NOMO-1 (cell line): Measurements from ENCODE around the gene CSPG5.

Source experiments
- DNase-seq, 2 experiments: peaks; one replicate each; lab custom pipeline; 2025; ENCODE audit not compliant: unreplicated experiment in 2 of 2; lab: John Stamatoyannopoulos, UW

The CSPG5 gene

DNA sequence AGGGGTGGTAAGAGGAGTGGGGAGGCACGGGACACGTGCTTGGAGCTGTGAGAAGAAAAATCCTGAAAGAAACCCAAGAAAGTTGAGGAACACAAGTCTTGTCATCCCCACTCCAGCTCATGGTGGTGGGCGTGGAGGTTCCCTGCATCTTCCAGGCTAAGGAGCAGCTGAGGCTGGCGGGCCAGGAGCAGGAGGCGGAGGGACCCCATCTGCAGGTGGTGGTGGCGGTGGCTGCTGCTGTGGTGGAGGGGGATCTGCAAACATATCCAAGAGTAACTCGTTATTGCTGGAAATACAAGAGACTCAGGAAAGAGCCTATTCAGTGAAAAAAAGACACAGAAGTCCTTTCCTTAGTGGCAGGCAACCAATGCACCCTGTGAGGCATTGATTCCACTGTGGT lies 9.4 kb upstream of the CSPG5 start:
- DNase-seq: no peak

DNA sequence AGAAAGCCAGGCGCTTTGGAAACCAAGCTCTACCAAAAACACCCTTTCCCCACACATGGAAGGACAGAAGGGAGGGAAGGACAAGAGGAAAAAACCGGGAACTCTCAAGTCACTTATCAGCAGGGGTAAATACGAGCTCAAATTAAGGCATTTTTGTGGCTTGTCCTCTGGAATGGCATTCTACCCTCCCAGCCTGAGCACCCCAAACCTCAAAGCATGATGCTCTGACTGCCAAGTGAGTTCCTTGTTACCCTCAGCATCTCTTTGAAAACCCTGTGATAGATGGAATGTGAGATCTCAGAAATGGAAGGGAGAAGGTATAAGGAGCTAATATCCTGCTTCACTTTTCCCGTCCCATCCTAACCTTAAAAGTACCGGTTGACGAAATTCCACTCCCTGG lies 8.1 kb upstream of the CSPG5 start:
- DNase-seq: no peak

DNA sequence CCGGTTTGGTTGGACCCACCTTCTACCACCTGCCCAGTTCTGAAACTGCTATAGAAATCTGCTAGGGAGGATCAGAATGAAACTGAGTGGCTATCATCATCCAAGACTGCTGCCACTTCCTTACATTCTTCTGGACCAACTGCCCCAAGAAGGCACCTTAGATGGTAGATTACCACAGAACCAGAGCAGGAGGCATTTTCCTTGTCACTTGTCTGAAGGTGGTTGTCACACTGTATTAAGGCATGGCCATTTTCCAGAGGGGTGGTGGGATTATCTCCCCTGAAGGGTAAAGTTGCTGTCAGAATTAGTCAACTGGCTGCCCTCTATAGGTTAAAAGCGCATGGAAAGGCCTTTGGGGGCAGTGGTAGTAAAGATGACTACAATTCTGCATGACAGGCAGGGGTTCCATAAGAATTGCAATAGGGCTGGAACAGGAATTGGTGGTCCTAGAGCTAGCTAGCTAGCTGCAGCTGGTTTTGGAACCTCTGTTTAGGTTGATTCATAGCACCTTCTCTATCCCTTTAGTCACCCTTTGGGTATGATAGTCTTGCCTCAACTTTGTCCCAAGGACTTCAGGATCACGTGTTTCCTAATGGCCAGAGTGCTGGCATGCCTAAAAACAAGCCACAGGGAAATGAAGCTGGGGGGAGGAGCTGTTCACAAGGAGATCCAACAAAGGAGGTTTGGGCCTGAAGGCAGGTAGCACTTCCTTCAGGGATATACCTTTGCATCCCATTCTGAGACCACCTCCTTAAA lies 4.8 kb upstream of the CSPG5 start:
- no peak for DNase-seq

DNA sequence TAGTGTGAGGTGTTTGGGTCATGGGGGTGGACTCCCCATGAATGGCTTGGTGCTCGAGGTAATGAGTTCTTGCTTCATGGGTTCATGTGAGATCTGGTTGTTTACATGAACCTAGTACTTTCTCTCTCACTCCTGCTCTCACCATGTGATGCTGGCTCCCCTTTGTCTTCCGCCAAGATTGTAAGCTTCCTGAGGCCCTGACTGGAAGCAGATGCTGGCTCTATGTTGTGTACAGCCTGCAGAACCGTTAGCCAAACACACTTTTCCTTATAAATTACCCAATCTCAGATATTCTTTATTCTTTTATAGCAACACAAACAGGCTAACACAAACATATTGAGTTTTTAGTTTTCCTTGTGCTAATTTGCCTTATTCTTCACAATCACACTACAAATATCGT lies 3.2 kb upstream of the CSPG5 start:
- DNase-seq: no peak

DNA sequence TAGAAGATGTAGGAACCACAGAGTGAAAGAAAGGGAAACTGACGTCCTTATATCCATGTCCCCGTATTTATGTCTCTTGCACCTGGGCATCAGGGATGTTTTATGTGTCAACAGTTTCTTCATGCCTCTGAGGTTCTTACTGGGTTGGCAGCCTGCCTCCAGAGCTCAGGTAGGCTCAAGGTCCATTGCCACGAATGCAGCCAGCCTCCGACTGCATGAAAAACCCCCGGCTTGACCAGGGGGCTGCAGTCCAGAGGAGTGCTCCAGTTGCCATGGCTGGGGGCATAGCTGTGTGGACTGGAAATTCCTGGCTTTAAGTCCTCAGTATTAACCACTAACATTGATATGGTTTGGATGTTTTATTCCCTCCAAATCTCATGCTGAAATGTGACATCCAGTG lies 2.8 kb upstream of the CSPG5 start:
- DNase-seq: no peak

DNA sequence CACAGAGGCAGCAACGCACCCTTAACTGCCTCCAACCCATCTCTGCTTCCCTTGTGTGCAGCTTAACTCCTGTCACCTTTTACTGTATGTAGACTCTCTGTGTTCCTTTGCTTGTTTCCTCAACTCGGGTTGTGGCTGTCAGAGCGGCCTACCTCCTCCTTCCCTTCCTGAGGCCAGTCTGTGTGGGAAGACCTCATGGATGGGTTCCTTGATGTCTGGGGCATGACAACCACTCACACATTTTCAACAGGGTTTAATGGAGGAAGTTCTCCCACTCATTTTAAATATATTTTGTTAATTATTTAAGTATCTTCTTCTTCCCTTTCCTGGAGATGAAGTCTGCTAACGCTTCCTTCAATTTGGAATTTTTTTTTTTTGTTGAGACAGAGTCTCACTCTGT lies 1.8 kb upstream of the CSPG5 start:
- no peak for DNase-seq

DNA sequence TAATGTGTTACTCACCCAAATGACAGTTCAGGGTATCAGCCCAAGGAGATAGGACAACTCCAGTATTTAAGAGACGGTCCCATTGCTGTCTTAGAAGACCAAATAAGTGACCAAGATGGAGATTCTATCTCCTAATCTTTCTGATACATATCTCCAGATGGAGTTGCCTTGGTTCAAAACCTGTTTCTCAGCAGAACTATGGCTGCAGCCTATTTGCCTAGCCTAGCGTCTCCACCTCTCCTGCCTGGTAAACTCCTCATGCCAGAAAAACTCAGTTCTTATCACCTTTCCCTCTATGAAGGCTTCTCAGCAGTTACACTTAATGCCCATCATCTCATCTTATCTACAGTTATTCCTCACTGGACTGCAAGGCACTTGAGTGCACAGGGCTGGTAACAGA lies 1.2 kb upstream of the CSPG5 start:
- no peak for DNase-seq

DNA sequence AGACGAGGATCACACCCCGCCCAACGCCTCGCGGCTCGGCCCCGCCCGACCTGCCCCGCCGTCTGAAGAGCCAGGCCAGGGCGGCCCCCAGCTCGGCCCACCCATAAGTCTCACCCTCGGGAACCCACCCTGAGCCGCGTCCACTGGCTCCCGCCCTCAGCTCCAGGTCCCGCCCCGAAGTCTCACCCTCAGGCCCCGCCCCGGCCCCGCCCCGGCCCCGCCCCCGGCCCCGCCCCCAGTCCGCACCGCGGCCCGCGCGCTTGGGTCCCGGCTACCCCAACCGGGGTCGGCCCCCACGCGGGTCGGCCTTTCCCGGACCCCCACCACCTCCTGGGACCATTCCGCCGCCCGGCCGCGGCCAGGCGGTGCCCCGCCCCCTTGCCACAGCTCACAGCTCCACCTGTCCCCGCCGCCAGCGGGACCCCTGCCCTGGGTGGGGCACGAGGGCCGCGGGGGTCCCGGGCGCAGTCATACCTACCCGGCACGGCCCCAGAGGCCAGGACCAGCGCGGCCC lies 489 bp downstream of the CSPG5 start:
- DNase-seq: no peak

DNA sequence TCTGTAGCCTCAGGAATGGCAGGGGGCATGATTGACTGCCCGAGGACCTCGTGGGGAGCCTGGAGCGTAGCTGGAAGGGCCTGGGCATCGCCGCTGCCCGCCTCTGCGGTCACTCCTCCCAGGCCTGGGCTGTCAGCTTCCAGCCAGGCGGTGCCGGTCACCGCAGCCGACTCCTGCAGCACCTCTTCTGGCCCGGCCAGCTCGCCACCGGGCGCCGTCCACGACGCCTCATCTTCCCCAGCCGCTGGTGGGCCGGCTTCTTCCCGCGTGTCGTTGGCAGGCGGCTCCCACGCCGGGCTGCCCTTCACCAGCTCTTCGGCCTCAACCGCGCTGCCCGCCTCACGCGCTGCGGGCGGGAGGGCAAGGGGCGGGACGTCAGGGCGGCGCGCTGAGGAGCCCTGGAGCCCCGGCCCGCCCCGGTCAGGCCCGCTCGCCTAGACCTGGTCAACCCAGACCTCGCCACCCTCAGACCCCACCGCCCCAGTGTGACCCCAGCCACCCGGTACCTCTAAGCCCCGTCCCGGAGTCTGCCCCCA lies 1.0 kb downstream of the CSPG5 start:
- no peak for DNase-seq

DNA sequence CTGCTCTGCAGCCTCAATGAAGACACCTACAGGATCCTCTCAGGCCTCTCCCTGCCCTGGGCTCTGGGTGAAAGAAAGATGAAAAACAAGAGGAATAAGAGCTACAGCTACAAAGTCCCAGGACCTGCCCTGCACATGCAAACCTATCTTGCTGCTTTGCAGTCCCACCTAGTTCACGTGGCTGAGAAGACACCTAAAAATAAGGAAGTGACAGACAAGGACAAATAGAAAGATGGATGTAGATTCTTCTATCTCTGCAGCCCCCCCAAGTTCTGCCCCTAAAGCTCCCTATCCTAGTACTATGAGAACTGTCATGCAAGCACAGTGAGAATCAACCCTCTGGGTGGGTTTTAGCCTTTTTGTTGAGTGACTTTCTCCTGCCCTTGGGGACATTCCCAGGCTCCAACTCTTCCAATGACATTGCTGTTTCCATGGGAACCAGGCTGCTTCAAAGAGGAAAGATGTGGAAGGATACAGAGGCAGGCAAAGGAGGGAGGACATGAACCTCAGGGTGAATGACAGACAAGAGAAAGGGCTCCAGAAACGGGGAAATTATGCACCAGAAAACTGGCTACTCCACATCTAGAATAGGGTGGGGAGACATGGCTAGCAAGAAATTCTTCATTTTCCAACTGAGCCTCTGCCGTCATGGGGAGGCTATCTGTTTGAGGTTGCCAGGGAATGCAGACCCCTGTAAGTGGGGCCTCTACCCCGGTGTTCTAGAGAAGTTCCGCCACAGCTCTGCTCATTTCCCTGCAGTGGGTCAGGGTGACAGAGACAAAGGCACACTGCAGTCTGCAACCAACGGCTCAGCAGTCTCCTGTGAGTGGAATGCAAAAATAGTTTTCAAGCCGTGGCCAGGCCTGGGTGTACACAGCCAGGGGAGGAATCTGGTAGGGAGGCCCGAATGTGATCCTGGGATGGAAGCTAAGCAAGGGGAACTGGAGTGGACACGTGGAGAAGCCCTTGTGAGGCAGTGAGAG lies 5.2 kb downstream of the CSPG5 start:
- DNase-seq: no peak

DNA sequence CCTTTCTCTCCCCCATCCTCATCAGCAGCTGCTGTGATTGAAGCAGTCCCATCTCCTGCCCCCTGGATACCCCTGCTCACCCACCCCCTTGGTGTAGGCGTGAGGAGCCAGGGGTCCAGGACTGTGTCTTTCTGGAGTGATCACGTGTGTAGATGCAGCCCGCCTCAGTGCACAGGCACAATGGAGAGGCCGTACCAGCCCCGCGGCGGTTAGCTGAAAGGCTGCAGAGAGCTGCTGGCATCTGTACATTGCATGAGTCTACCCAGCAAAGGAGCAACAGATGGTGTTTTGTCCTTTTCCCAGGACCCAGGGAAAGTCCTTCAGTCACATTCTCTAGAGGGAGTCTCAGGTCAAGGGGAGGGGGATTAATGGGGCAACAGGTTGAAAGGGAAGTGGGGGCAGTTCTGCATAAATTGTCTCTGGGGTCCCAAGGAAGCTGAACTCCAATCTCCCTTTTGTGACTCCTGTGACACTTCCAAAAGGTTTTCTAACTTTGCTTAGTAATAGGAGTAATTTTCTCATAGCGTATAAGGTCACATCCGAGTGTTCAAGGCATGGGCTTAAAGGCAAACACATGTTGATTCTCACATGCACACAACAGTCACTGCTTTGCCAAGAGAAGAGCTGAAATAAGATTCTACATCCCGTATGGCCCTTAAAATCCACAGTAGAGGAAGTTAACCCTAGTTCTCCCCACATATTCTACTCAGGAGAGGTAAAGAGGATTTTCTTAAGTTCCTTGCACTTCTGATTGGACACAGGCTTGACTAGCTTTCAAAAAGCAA lies 7.1 kb downstream of the CSPG5 start:
- no peak for DNase-seq

DNA sequence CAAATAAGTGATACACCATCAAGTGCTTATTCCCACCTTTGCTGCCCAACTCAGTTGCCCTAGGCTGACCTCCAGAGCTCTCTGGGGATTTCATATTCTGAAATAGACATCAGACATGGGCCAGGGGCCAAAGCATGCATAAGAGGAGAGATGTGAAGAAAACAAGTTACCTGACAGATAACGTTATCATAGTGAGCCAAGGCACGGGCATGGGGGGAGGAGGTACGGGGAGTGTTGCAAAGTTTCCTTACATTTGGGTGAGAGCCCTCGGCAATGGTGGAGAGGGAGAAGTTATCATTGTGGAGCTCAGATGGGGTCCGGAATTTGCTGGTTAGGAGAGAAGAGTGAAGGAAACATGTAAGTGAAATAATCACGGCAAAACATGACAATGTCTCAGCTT lies 9.8 kb downstream of the CSPG5 start:
- no peak for DNase-seq

DNA sequence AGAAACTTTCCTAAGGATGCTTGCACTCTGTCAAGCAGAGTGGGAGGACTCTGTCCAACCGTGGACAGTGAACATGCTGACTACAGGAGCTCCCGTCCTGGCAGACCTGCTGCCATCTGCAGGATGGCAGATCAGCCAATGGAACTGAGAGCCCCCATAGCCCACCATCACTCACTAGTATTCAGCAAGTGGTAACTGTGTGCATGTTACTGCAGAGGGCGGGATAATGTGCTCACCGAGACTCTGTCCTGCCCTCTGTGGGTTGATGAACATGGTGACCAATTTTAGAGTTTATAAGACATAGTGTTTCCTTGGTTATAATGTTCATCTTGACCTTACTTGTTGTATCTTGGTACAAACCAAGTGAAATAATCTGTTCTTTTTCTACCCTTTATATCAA lies 11.5 kb downstream of the CSPG5 start:
- DNase-seq: no peak

DNA sequence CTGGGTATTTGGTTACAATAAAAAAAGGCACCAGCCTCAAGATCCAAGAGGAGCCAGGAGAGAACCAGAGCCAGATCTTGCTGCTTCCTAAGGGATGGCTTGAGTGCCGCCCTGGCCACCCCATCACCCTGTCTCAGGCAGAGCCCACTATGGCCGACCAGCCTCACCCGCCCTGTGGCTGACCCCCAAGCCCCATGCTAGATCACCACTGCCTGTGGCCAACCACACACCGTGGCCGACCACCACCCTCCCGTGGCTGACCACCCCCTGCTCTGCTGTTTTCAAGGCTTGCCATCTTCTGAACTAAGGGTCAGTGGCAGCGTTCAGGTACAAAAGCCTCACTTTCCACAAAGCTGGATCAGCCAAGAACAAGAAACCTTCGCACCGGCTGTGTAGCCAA lies 12.0 kb downstream of the CSPG5 start:
- DNase-seq: no peak

DNA sequence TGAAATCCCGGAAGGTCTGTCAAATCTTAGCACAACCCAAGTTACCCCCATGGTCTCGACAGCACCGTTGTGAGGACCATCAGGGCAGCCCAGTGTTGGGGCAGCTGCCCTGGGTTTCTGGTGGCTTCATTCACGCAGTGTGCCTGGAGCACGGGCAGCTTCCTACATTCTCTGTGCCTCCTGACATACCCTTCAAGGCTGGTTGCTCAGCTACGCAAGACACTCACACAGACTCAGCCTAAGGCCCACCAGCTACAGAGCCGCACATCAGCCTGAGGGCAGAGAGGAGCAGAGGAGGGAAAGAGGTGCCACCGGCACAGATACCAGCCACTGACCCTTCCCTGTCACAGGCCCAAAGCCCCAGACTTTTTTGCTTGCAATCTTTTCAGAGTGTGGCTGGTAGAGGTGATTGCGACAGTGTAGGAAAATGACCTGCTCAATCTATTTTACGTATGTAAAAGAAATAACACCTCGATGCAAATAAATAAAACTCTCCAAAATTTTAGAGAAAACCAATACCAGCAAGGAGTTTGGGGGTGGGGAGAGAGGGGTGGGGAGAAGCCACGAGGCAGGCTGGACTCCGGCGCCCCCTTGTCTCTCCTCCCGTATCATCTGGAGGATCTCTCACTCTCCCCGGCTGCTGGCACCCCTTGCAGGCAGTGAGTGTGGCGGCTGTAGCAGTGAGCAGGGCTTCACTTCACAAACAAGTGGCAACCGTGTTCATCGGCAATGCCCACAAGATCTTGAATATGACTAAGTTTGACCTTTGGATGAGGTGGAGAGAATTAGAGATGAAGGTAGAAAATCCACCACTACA lies 12.7 kb downstream of the CSPG5 start:
- no peak for DNase-seq

DNA sequence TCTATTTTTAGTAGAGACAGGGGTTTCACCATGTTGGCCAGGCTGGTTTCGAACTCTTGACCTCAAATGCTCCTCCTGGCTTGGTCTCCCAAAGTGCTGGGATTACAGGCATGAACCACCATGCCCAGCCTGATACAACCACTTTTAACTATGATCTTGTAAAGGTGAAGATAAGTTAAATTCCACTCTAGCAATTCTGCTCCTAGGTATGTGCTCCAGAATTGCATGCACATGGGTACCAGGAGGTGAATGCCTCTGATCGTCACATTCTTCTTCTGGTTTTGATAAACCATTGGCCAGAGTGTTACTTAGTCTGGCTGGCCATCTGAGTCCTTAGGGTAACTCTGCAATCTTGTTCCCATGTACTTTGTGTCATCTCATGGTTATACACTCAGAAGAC lies 22.3 kb downstream of the CSPG5 start:
- no peak for DNase-seq

DNA sequence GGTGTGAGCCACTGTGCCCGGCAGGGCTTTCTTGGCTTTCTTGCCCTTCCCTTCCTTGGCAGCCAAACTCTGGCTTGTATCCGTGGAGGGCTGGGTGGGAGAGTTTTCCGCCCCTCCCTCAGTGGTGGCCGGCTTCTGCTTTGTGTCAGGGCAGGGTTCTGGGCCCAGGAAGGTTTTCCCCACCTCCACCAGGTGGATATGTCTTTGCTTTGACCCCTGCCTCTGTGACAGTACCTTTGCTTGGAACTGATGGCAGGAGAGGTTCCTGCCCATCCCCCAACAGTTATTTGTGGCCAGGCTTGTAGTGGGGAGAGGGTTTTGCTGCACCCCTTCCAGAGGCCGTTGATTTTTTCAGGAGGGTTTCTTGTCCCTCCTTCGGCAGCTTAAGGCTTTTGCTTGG lies 24.3 kb downstream of the CSPG5 start:
- DNase-seq: no peak

DNA sequence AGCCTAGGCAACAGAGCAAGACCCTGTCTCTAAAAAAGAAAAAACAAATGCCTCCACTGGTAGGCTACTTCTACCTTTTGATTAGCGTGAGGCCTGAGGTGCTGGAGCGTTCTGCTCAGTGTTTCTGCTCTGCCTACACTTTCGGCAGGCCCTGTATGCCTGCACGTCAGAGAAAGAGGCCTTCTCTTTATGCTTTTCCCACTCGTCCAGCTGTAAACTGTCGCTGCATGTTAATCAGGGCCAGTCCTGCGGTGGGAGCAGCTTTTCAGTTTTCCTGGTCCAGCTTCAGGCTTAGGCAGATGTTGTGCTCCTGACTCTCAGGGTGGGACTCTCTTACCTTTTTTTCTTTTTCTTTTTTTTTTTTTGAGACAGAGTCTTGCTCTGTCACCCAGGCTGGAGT lies 25.3 kb downstream of the CSPG5 start:
- no peak for DNase-seq

DNA sequence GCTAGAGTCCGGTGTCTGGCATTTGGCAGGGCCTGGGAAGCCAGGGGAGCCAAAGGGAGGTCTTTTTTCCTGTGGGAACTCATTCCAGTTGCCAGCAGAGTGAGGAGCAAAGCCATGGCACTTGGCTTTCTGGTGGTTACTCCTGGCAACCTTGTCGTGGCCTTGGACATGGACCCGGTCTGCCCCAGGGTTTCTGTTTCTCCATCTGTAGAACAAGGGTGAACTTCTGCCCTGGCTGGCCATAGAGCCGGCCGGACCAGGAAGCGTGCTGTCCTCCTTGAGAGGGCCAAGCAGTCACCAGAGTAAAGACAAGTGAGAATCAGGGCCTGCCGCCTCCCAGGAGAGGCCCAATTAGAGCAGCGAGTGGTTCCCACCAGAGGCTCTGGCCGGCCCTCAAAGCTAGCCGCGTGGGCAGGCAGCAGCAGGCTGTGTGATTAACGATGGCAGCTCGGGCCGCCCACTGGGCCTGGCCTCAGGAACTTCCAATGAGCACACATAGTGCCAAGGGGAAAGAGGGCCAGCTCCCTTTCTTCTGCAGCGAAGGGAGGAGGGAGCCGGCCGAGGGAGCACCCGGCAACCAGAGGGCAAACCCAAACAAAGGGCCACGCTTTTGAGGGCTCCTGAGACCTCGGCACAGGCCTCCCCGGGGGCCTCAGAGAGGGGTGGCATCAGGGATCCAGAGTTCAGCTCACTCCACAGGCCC lies 36.0 kb downstream of the CSPG5 start:
- no peak for DNase-seq
